Urothelium cell line (cell line): ENCODE measurements around the gene DHX34.
"Not testable (repeated sequence)": the region's sequence is repeated elsewhere in the genome, so short reads cannot be mapped to it uniquely, and the experiment has no call there.

Experiments
- DNase-seq: peaks from one replicate; pipeline ENCODE4 v3.0.0; 2011; ENCODE audit warnings: low spot score, mixed read lengths
- FAIRE-seq: peaks from 2 replicates; lab custom pipeline; 2011; peaks lifted over from hg19 to GRCh38; lab: Jason Lieb, UNC

Gene DHX34, protein sequence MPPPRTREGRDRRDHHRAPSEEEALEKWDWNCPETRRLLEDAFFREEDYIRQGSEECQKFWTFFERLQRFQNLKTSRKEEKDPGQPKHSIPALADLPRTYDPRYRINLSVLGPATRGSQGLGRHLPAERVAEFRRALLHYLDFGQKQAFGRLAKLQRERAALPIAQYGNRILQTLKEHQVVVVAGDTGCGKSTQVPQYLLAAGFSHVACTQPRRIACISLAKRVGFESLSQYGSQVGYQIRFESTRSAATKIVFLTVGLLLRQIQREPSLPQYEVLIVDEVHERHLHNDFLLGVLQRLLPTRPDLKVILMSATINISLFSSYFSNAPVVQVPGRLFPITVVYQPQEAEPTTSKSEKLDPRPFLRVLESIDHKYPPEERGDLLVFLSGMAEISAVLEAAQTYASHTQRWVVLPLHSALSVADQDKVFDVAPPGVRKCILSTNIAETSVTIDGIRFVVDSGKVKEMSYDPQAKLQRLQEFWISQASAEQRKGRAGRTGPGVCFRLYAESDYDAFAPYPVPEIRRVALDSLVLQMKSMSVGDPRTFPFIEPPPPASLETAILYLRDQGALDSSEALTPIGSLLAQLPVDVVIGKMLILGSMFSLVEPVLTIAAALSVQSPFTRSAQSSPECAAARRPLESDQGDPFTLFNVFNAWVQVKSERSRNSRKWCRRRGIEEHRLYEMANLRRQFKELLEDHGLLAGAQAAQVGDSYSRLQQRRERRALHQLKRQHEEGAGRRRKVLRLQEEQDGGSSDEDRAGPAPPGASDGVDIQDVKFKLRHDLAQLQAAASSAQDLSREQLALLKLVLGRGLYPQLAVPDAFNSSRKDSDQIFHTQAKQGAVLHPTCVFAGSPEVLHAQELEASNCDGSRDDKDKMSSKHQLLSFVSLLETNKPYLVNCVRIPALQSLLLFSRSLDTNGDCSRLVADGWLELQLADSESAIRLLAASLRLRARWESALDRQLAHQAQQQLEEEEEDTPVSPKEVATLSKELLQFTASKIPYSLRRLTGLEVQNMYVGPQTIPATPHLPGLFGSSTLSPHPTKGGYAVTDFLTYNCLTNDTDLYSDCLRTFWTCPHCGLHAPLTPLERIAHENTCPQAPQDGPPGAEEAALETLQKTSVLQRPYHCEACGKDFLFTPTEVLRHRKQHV

DNA sequence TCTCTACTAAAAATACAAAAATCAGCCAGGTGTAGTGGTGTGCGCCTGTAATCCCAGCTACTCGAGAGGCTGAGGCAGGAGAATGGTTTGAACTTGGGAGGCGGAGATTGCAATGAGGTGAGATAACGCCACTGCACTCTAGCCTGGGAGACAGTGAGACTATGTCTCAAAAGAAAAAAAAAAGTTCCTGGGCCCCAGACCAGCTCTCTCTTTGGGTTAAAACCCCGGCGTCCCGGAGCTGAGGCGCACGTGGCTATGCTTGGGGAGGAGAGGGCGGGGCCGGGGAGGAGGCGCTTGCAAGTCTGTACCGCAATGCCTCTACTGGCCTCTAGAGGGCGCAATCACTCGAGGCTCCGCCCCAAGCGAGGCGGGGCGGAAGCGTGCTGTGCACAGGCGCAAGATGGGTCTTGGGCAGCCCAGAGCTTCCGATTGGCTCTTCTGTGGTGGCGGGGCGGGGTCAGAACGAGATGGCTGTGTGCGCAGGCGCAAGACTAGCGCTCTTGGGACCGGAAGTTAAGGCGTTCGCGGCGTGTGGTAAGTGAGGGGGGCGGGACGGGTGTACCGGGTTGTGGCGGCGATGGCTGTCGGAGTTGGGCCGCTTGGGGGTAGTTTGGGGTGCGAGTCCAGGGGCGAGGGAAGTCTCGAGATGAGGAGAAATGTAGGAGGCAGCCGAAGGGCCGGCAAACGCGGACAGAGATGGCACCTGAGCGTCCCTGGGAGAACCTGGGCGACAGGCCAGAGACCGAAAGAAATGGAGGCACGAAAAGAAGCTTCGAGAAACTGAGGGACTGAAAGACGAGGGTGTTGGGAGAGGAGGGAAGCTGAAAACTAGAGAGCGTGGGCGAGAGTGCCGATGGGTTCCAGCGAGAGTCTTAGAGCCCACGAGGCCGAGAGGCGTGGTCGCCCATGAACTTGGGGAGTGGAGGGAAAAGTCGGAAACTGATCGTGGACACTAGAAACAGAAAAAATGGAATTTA lies at the start of gene DHX34:
DHX34 (plus strand) TSS at position 497 of the 977 bp plus-strand sequence. CDS start 3,716 bp downstream, outside the sequence.
- DNase-seq (peak; percentile 100), FAIRE-seq (peak; percentile 94)

DNA sequence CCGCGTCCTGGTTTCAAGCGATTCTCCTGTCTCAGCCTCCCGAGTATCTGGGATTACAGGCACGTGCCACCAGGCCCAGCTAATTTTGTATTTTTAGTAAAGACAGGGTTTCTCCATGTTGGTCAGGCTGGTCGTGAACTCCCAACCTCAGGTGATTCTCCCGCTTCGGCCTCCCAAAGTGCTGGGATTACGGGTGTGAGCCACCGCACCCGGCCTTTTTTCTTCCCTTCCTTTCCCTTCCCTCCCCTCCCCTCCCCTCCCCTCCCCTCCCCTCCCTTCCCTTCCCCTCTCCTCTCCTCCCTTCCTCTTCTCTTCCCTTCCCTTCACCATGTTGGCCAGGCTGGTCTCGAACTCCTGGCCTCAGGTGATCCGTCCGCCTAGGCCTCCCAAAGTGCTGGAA lies 48.2 kb upstream of the DHX34 start:
- not testable (repeated sequence) for FAIRE-seq, DNase-seq

DNA sequence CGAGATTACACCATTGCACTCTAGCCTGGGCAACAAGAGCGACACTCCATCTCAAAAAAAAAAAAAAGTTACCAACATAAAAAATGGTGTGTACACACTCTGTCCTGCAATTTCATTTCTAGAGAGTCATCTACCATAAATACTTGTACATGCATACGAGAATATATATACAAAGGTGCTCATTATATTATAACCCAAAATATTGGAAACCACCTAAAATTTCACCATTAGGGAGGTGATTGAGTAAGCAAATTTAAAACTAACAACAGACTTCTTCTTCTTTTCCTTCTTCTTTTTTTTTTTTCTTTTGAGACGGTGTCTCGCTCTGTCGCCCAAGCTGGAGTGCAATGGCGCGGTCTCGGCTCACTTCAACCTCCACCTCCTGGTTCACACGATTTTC lies 46.9 kb upstream of the DHX34 start:
- DNase-seq (no peak), FAIRE-seq (no peak)

DNA sequence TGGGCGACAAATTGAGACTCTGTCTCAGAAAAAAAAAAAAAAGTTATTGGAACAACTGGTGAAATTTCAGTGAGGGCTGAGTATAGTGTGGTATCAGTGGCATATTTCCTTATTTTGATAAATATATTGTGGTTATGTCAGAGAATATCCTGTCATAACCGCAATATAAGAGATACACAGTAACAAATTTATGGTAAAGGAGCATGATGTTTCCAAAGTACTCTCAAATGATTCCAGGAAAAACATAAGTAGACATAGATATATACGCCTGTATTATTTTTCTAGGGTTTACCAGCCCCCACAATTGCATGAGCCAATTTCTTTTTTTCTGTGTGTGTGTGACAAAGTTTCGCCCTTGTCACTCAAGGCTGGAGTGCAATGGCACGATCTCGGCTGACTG lies 45.1 kb upstream of the DHX34 start:
- no peak for FAIRE-seq
- no peak for DNase-seq

DNA sequence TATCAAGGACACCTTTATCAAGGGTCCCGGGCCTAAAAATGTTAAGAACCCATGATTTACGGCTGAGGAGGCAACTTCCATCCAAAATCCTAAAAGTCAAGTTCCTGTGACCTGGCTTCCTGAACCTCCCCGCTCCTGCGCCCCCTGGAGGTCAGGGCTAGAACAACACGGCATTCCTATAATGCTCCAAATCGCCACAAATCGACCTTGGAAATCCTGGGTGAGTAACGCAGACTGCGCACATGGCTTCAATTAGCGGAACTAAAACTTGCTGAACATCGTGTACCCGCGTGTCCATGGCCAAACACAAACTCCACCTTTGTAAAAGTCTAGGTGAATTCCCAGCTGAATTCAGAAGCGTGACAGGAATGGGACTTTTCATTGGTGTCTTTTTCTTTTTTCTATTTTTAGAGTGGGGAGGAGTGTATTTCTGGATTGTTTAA lies 43.8 kb upstream of the DHX34 start:
- no peak for FAIRE-seq

DNA sequence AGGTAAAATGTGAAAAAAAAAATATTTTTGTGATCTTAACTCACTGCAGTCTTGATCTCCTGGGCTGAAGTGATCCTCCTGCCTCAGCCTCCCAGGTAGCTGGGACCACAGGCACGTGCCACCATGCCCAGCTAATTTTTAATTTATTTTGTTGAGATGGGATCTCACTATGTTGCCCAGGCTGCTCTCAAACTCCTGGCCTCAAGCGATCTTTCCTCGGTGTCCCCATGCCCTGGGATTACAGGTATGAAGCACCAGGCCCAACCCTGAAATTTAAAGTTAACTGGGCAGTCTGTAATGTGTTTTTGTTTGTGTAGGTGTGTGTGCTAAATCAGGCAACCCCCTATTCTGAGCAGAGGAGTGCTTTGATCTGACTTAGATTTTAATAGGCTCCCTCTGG lies 42.8 kb upstream of the DHX34 start:
- FAIRE-seq (no peak), DNase-seq (no peak)

More for the DNA sequence above, 43.8 kb upstream of the DHX34 start:
- DNase-seq, result peak; percentile 82

DNA sequence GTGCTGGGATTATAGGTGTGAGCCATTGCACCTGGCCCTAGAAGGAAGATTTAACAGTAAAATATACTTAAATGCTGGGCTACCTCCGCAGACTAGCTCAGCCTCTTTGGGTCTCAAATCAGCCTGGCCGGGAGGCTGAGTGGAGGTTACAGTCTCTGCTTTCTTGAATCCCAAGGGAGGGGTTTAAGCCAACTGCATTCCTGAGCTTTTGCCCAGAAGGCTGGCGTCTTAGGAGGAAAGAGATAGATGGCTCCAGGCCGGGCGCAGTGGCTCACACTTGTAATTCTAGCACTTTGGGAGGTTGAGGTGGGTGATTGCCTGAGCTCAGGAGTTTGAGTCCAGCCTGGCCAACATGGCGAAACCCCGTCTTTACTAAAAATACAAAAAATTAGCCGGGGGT lies 40.1 kb upstream of the DHX34 start:
- DNase-seq (no peak), FAIRE-seq (no peak)

DNA sequence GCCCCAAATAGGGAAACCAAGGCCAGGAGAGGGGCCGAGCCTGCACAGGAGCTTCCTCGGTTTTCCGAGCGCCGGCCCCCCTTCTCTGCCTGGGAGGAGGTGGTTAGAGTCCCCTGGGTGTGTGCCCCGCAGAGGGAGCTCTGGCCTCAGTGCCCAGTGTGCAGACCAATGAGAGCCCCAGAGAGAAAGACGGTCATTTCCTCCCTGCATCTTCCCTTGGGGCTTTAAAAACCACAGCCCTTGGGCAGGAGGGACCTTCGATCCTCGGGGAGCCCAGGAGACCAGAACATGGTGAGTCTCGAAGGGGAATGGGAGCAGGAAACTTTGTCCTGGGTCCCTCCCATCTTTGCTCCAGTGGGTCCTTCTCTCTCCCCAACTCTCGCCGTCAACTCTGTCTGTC lies 39.5 kb upstream of the DHX34 start, which contains the start of gene C5AR1:
C5AR1 (plus strand) TSS at position 254 of the 400 bp plus-strand sequence; CDS start at position 289, 35 bp downstream.
- no peak for DNase-seq
- no peak for FAIRE-seq

DNA sequence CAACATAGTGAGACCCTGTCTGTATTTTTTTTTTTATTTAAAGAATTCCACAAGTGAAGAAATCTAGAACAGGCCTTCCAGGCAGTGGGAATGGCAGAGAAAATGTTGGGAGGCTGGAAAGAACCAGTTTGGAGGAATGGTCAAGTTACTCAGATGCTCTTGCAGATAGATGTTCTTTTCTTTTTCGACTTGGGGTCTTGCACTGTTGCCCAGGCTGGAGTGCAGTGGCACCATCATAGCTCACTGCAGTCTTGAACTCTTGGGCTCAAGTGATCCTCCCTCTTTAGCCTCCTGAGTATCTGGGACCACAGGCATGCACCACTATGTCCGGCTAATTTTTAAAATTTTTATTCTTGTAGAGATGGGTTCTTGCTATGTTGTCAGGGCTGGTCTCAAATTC lies 38.8 kb upstream of the DHX34 start:
- FAIRE-seq (no peak), DNase-seq (no peak)

DNA sequence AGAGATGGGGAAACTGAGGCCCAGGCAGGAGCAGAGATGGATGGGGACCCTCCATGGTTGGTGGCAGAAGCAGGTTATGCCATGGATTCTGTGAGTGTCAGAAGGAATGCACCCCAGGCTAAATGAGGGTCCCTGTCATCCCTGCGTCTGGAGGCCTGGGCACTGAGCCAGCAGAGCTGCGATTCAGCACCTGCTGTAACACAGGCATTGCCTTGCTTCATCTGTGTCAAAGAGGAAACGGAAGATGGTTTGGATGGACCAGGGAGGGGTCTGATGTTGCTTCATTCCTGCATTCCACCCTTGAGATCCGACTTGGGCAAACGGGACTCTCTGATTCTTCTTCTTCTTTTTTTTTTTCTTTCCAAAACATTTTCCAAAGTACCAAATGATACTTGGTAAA lies 38.3 kb upstream of the DHX34 start:
- FAIRE-seq, result no peak
- DNase-seq, result no peak

DNA sequence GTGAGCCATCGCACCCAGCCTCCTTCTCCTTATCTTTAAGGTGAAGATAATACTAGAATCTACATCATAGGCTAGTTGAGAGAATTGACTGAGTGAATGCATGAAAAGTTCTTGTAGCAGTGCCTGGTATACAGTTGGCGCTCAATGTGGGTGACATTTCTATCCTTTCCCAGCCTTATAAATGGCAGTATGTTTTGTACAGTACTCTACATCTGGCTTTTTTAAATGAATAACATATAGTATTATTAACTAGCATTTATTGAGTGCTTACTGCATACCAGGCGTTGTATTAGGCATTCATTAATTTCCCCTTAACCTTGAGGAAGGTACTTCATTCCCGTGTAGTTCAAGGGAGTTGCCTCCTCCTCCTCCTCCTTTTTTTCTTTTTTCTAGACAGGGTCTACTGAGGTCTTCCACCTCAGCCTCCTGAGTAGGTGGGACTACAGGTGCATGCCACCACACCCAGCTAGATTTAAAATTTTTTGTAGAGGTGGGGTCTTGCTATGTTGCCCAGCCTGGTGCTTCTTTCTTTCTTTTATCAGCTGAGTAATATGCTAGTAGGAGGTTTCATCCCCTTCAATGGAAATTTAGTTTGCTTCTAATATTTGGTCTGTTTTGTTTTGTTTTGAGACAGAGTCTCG lies 36.6 kb upstream of the DHX34 start:
- DNase-seq, result no peak
- FAIRE-seq, result no peak

DNA sequence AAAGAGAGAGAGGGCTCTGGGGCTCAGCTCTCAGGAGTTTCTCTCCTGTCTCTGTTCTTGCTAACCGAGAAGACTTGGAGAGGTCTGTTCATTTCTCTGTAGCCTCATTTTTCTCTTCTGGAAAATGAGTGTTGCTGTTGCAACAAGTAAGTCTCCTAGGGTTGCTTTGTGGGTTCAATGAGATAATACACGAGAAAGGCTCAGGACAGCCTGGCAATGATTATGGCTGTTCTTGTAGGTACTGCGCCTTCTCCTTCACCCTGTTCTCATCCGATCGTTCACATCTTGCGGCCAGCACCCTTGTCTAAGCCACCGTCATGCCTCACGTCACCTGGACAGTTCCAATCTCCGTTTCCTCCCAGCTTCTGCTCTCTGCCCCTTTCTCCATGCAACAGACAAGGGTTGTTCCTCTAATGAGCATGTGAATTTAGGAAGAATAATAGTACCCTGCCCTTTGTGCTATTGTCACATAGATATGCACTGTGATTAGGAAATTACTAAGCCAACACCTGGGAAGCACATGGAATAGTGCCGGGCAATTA lies 35.3 kb upstream of the DHX34 start:
- no peak for FAIRE-seq
- no peak for DNase-seq

DNA sequence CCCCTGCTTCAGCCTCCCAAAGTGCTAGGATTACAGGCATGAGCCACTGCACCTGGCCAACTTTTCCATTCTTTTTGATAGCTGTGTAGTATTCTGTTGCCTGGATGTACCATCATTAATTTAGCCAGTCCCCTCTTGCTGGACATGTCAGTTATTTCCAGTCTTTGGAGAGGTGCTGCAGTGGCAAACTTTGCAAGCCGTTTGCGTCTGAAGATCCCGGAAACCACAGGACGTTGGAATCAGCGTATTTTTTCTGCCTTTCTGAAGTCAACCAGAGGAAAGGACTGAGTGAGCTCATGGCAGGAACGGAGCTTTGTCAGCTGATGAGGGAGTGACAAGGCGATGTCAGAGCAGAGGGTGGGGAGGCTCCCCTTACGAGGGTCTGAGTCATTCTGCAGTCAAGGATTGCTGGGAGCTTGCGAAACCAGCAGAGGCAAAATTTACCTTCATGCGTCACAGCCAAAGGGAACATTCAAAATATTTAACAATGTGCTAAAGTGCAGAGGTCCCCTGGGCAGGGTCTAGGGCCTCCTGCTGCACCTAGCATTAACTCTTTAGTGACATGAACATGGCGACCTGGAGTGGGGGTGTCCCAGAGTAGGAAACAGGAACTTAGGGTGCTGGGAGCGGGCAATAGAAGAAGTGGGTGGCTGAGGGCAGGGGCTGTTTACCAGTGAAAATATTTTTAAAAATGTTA lies 33.8 kb upstream of the DHX34 start:
- FAIRE-seq, result no peak
- peak; percentile 90 for DNase-seq

DNA sequence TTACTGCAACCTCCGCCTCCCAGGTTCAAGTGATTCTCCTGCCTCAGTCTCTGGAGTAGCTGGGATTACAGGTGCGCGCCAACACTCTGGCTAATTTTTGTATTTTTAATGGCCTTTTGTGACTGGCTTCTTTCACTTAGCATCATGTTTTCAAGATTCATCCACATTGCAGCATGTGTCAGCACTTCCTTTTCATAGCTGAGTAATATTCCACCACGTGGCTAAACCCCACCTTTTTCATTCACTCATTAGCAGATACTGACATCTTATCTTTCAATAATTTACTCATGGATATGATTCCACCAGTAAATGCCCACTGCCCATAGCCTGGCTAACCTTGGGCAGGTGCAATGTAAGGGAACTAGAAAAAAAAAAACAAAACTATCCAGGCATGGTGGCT lies 32.6 kb upstream of the DHX34 start:
- DNase-seq (no peak), FAIRE-seq (no peak)

DNA sequence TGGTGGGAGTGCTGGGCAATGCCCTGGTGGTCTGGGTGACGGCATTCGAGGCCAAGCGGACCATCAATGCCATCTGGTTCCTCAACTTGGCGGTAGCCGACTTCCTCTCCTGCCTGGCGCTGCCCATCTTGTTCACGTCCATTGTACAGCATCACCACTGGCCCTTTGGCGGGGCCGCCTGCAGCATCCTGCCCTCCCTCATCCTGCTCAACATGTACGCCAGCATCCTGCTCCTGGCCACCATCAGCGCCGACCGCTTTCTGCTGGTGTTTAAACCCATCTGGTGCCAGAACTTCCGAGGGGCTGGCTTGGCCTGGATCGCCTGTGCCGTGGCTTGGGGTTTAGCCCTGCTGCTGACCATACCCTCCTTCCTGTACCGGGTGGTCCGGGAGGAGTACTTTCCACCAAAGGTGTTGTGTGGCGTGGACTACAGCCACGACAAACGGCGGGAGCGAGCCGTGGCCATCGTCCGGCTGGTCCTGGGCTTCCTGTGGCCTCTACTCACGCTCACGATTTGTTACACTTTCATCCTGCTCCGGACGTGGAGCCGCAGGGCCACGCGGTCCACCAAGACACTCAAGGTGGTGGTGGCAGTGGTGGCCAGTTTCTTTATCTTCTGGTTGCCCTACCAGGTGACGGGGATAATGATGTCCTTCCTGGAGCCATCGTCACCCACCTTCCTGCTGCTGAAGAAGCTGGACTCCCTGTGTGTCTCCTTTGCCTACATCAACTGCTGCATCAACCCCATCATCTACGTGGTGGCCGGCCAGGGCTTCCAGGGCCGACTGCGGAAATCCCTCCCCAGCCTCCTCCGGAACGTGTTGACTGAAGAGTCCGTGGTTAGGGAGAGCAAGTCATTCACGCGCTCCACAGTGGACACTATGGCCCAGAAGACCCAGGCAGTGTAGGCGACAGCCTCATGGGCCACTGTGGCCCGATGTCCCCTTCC lies 28.9 kb upstream of the DHX34 start:
- DNase-seq (no peak), FAIRE-seq (no peak)

DNA sequence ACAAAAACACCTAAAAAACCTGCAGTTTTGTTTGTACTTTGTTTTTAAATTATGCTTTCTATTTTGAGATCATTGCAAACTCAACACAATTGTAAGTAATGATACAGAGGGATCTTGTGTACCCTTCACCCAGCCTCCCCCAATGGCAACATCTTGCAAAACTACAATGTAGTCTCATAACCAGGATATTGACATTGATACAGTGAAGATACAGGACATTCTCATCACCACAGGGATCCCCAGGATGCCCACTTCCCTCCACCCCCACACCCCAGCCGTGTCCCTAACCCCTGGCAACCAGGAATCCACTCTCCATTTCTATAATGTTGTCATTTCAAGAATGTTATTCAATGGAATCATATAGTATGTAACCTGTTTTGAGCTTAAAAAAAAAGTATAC lies 27.5 kb upstream of the DHX34 start:
- FAIRE-seq, result no peak
- no peak for DNase-seq

DNA sequence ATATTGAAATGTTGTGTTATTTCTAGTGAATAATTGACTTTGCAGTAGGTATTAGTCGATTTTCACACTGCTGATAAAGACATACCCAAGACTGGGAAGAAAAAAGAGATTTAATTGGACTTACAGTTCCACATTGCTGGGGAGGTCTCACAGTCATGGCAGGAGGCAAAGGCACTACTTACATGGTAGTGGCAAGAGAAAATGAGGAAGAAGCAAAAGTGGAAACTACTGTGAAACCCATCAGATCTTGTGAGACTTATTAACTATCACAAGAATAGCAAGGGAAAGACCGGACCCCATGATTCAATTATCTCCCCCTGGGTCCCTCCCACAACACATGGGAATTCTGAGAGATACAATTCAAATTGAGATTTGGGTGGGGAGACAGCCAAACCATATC lies 27.1 kb upstream of the DHX34 start:
- FAIRE-seq (no peak), DNase-seq (no peak)

DNA sequence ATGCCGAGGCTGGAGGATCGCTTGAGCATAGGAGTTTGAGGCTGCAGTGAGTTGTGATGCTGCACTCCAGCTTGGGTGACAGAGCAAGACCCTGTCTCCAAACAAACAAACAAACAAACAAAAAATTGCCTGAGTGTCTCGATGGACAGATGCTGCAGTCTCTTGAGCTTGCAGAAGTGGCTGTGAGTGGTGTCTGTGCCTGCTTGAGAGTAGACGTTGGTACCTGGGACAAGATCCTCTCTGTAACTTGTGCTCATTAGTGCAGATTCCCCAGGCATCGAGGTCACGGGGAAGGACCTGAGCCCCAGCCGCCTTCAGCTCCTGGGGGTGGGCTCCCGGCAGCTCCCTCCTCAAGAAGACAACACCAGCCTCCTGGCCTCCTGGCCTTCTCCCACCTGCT lies 25.7 kb upstream of the DHX34 start:
- FAIRE-seq, result no peak
- DNase-seq, result no peak
